A673 (cell line): ENCODE results near the gene FLT3.

Experiments
- CTCF ChIP-seq: fragments of 300-800, 200-600 bp; sonication (generic); conservative IDR thresholded peaks from 2 replicates; pipeline ENCODE4 v1.5.1; 2017; ENCODE audit warnings: low read depth, mild to moderate bottlenecking, antibody characterized with exemption, low read length, moderate library complexity, mixed read lengths
- EZH2 ChIP-seq: fragments of 200-600 bp; sonication (generic); IDR thresholded peaks from 2 replicates; pipeline ENCODE4 v1.6.1; 2017; ENCODE audit warnings: borderline replicate concordance, low read depth, mild to moderate bottlenecking, mixed read lengths, antibody characterized with exemption, low read length; ENCODE audit not compliant: poor library complexity, severe bottlenecking

GRCh38 chr13:27972478-27972820 is 127.9 kb downstream of the FLT3 start:
- TF ChIP-seq CTCF (no peak), EZH2 (no peak)
